K562 (cell line): Measurements from ENCODE around the gene CCN6. TPM values are rescaled to one million over a fixed set of nuclear protein-coding genes. Genes with fewer than 3 reads are reported as not detected.

Experiments
- CBFA2T3 ChIP-seq: fragments of 450-650 bp; IDR thresholded peaks from 2 replicates; pipeline ENCODE4 v1.6.1; 2017
- JUND ChIP-seq, 2 experiments: IDR thresholded peaks; 2 replicates in 1 of 2; 3 replicates in 1 of 2; pipeline ENCODE4 v1.6.1; 2011; ENCODE audit warnings: borderline replicate concordance in 2 of 2, low read depth in 2 of 2, low read length in 2 of 2, improper control_type of control experiment in 1 of 2, missing biosample characterization in 1 of 2, missing genetic modification characterization in 1 of 2, missing genetic modification reagents in 1 of 2
- KAT8 ChIP-seq: fragments of 450-650 bp; IDR thresholded peaks from 2 replicates; pipeline ENCODE4 v1.6.1; 2016; ENCODE audit warnings: low read depth, mild to moderate bottlenecking
- LCOR ChIP-seq: sonication (generic); formaldehyde crosslinking; IDR thresholded peaks from 2 replicates; pipeline ENCODE4 v1.8.0; 2022; ENCODE audit warnings: mild to moderate bottlenecking, missing genetic modification reagents
- SPI1 ChIP-seq: IDR thresholded peaks from 2 replicates; pipeline ENCODE4 v1.6.1; 2011; ENCODE audit warnings: low read depth, low read length, control low read depth, borderline replicate concordance
- TAL1 ChIP-seq: fragments of 450-650 bp; IDR thresholded peaks from 2 replicates; pipeline ENCODE4 v1.6.1; 2016; ENCODE audit warnings: mild to moderate bottlenecking
- YY1 ChIP-seq, 3 experiments: IDR thresholded peaks; 2 replicates each; pipeline ENCODE4 v1.6.1; 2011; ENCODE audit warnings: low read length in 2 of 3, mild to moderate bottlenecking in 2 of 3, moderate library complexity in 2 of 3, borderline replicate concordance in 1 of 3, control low read depth in 1 of 3, low read depth in 1 of 3; ENCODE audit not compliant: insufficient read depth in 3 of 3, insufficient replicate concordance in 2 of 3, control insufficient read depth in 1 of 3, insufficient read length in 1 of 3; ENCODE audit errors: extremely low read depth in 1 of 3
- ZNF134 ChIP-seq: fragments of 250-450 bp; sonication (Bioruptor Pico); conservative IDR thresholded peaks from 2 replicates; pipeline ENCODE4 v1.4.0; 2020
- ZNF384 ChIP-seq: IDR thresholded peaks from 2 replicates; pipeline ENCODE4 v1.6.1; 2012; ENCODE audit warnings: low read depth, low read length, improper control_type of control experiment
- polyA plus RNA-seq, 8 experiments: library from polyadenylated mRNA; depleted of rRNA in 4 of 8; stranded (reverse) in 5 of 8; unstranded in 3 of 8; fragments of >200 nt; fragmentation: Nextera tagmentation in 2 of 8; fragmentation: Illumina TruSeq in 1 of 8; extraction: Ambion mirVana in 2 of 8; extraction: Trizol in 1 of 8; gene quantifications; 2 replicates each; pipeline versions ENCODE4 v1.2.1 to v1.2.3, GENCODE V29; 2011 to 2014; ENCODE audit warnings: inconsistent platforms in 1 of 8, missing spikeins in 1 of 8
- total RNA-seq, 7 experiments: library from RNA; depleted of rRNA in 6 of 7; stranded (reverse); fragments of >200 nt in 6 of 7; fragmentation: Illumina TruSeq in 2 of 7; extraction: Trizol in 2 of 7; gene quantifications; 2 replicates each; pipeline versions ENCODE4 v1.2.1 to v1.2.3, GENCODE V29; 2011 to 2021; ENCODE audit warnings: low replicate concordance in 1 of 7
- TF ChIP-seq, protein P1 (sequence below): fragments of 200-800 bp; sonication (Bioruptor generic); IDR thresholded peaks from 2 replicates; pipeline ENCODE4 v1.6.1; 2017; ENCODE audit warnings: missing genetic modification characterization, missing compliant biosample characterization
- TF ChIP-seq, protein P2 (sequence below), 2 experiments: fragments of 450-650 bp; conservative IDR thresholded peaks; 2 replicates each; pipeline ENCODE4 v1.6.1; 2017; ENCODE audit warnings: mild to moderate bottlenecking in 2 of 2, moderate library complexity in 2 of 2
- TF ChIP-seq, protein P3 (sequence below): fragments of 450-650 bp; conservative IDR thresholded peaks from 2 replicates; pipeline ENCODE4 v1.6.1; 2016; ENCODE audit warnings: missing genetic modification characterization, low read depth, mild to moderate bottlenecking, control low read depth, missing compliant biosample characterization
- TF ChIP-seq, protein P4 (sequence below), 2 experiments: fragments of 250-450 bp in 1 of 2; fragments of 450-650 bp in 1 of 2; sonication (Bioruptor Pico) in 1 of 2; IDR thresholded peaks; 2 replicates each; pipeline versions ENCODE4 v1.6.1 to v1.8.0; 2016 to 2021; ENCODE audit warnings: mild to moderate bottlenecking in 2 of 2, moderate library complexity in 2 of 2, missing compliant biosample characterization in 1 of 2, missing genetic modification characterization in 1 of 2
- TF ChIP-seq, protein P5 (sequence below), 2 experiments: fragments of 150-350 bp in 1 of 2; IDR thresholded peaks; 2 replicates each; pipeline ENCODE4 v1.6.1; 2012 to 2016; ENCODE audit warnings: low read depth in 2 of 2, low read length in 2 of 2, mild to moderate bottlenecking in 1 of 2, moderate library complexity in 1 of 2

Gene CCN6
- total and polyA plus RNA-seq, 9 of the 15 experiments (the other 6 are each of a cell fraction or from before 2014, with no cell fraction given), result 0.04 to 0.62 (median 0.21) TPM; not detected in 2

DNA sequence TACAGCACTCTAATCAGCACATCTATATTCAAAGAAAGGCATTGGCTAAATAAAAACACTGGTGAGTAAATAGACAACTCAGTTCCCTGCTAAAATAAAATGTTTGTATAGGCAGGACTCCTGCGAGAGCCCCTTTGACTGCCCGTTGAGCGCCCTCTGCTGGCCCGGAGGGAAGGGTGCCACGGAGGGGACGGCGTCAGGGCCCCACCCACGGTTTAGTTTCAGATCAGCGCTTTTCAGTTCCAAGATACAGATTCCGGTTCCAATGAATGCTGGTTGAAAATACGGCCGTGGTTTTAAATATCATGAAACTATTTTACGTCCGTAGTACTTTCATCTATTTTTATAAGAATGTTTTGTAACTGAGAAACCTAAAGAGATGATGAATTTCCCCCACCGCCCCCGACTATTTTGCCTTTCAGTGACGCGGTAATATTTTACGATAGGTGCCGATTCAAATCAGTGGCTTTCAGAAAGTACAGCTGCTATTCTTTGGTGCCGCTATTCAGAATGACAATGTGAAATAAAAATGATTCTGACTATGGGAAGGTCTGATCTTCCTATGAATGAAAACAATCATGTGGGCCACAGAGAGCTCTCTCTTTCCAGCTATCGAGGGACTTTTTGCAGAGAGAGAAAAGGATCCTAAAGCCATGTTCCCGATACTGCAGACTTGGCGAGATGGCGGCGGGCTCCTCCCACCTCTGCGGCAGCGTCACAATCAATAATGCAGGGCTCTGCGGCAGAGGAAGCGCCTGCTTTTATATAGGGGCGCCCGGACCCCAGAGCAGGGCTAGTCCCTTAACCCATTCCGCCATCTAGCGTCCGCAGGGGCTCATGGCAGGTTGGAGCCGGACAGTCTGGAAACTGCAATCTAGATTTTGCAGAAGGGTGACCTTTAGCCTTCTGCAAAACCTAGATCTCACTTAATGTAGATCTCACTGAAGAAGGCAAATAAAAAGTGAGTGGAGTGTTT lies 10.6 kb upstream of the CCN6 start (continued):
- TF ChIP-seq, protein P1, sequence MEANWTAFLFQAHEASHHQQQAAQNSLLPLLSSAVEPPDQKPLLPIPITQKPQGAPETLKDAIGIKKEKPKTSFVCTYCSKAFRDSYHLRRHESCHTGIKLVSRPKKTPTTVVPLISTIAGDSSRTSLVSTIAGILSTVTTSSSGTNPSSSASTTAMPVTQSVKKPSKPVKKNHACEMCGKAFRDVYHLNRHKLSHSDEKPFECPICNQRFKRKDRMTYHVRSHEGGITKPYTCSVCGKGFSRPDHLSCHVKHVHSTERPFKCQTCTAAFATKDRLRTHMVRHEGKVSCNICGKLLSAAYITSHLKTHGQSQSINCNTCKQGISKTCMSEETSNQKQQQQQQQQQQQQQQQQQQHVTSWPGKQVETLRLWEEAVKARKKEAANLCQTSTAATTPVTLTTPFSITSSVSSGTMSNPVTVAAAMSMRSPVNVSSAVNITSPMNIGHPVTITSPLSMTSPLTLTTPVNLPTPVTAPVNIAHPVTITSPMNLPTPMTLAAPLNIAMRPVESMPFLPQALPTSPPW, result peak; percentile 44
- 0 out of 2 replicates have a peak, but pooled peaks have one; percentile 58 for TF ChIP-seq LCOR (CRISPR knock-in tag)
- no peak for TF ChIP-seq KAT8
- TF ChIP-seq, protein P2, sequence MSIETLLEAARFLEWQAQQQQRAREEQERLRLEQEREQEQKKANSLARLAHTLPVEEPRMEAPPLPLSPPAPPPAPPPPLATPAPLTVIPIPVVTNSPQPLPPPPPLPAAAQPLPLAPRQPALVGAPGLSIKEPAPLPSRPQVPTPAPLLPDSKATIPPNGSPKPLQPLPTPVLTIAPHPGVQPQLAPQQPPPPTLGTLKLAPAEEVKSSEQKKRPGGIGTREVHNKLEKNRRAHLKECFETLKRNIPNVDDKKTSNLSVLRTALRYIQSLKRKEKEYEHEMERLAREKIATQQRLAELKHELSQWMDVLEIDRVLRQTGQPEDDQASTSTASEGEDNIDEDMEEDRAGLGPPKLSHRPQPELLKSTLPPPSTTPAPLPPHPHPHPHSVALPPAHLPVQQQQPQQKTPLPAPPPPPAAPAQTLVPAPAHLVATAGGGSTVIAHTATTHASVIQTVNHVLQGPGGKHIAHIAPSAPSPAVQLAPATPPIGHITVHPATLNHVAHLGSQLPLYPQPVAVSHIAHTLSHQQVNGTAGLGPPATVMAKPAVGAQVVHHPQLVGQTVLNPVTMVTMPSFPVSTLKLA (conservative IDR thresholded peaks at IDR 0.05), result 0 out of 4 replicates have a peak, but pooled peaks of 1 of the 2 experiments have one; percentile 2
- TF ChIP-seq YY1 (IDR thresholded peaks at IDR 0.05; ENCODE audit: borderline replicate concordance in 1 of 3, control insufficient read depth in 1 of 3, extremely low read depth in 1 of 3, insufficient read depth in 3 of 3, insufficient read length in 1 of 3, insufficient replicate concordance in 2 of 3, low read depth in 1 of 3, low read length in 2 of 3), result peak in 2 of 3 experiments; percentile 72 to 76
- TF ChIP-seq, protein P3, sequence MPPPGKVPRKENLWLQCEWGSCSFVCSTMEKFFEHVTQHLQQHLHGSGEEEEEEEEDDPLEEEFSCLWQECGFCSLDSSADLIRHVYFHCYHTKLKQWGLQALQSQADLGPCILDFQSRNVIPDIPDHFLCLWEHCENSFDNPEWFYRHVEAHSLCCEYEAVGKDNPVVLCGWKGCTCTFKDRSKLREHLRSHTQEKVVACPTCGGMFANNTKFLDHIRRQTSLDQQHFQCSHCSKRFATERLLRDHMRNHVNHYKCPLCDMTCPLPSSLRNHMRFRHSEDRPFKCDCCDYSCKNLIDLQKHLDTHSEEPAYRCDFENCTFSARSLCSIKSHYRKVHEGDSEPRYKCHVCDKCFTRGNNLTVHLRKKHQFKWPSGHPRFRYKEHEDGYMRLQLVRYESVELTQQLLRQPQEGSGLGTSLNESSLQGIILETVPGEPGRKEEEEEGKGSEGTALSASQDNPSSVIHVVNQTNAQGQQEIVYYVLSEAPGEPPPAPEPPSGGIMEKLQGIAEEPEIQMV, result no peak
- peak; percentile 71 for TF ChIP-seq TAL1
- TF ChIP-seq, protein P4, sequence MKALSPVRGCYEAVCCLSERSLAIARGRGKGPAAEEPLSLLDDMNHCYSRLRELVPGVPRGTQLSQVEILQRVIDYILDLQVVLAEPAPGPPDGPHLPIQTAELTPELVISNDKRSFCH (CRISPR knock-in tag; IDR thresholded peaks at IDR 0.05), result no peak
- TF ChIP-seq, protein P4 (tag; IDR thresholded peaks at IDR 0.05), result peak; percentile 39; the same call in 1 of the 2 replicates
- TF ChIP-seq, protein P5, sequence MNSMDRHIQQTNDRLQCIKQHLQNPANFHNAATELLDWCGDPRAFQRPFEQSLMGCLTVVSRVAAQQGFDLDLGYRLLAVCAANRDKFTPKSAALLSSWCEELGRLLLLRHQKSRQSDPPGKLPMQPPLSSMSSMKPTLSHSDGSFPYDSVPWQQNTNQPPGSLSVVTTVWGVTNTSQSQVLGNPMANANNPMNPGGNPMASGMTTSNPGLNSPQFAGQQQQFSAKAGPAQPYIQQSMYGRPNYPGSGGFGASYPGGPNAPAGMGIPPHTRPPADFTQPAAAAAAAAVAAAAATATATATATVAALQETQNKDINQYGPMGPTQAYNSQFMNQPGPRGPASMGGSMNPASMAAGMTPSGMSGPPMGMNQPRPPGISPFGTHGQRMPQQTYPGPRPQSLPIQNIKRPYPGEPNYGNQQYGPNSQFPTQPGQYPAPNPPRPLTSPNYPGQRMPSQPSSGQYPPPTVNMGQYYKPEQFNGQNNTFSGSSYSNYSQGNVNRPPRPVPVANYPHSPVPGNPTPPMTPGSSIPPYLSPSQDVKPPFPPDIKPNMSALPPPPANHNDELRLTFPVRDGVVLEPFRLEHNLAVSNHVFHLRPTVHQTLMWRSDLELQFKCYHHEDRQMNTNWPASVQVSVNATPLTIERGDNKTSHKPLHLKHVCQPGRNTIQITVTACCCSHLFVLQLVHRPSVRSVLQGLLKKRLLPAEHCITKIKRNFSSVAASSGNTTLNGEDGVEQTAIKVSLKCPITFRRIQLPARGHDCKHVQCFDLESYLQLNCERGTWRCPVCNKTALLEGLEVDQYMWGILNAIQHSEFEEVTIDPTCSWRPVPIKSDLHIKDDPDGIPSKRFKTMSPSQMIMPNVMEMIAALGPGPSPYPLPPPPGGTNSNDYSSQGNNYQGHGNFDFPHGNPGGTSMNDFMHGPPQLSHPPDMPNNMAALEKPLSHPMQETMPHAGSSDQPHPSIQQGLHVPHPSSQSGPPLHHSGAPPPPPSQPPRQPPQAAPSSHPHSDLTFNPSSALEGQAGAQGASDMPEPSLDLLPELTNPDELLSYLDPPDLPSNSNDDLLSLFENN (IDR thresholded peaks at IDR 0.05; ENCODE audit: low read depth in 2 of 2, low read length in 2 of 2), result no peak
- no peak for TF ChIP-seq ZNF384
- 0 out of 2 replicates have a peak, but pooled peaks have one; percentile 16 for TF ChIP-seq SPI1
- TF ChIP-seq CBFA2T3, result peak; percentile 76
- 0 out of 2 replicates have a peak, but pooled peaks have one; percentile 19 for TF ChIP-seq JUND (IDR thresholded peaks at IDR 0.05; ENCODE audit: borderline replicate concordance, low read depth, low read length)
- TF ChIP-seq JUND (tag; IDR thresholded peaks at IDR 0.05; ENCODE audit: borderline replicate concordance, low read depth, low read length), result no peak; the same call in 2 of the 3 replicates
- TF ChIP-seq ZNF134 (CRISPR knock-in tag), result no peak
